Hippocampal formation (tissue), 2 donors: ENCODE results near the gene LRRC39.

Source experiments
- DNase-seq, 2 donors: peaks; one replicate each; lab custom pipeline; 2025; lab: John Stamatoyannopoulos, UW

LRRC39 gene

GRCh38 chr1:100147875-100148274 lies 30.2 kb downstream of the LRRC39 start:
- DNase-seq = no peak

GRCh38 chr1:100146958-100147357 lies 31.1 kb downstream of the LRRC39 start:
- no peak for DNase-seq

- DNase-seq = no peak
These were observed 32.9 kb downstream of the LRRC39 start for GRCh38 chr1:100145116-100145515.

GRCh38 chr1:100142343-100142742 lies 35.7 kb downstream of the LRRC39 start:
- no peak for DNase-seq

GRCh38 chr1:100141192-100141591 lies 36.9 kb downstream of the LRRC39 start:
- no peak for DNase-seq

- no peak for DNase-seq
These were observed 40.5 kb downstream of the LRRC39 start for GRCh38 chr1:100137602-100138001.

- no peak for DNase-seq
These were observed 43.2 kb downstream of the LRRC39 start for GRCh38 chr1:100134872-100135271.

- DNase-seq = peak; percentile 93 to 98
These were observed 45.2 kb downstream of the LRRC39 start, which contains the start of the genes SASS6 and TRMT13 for GRCh38 chr1:100132566-100133477. TSS of gene SASS6 (minus strand) at chr1:100132930. CDS start at chr1:100132814, 116 bp downstream. TSS of gene TRMT13 (plus strand) at chr1:100133163. CDS start at chr1:100133169, 6 bp downstream.

- no peak for DNase-seq
These were observed 46.4 kb downstream of the LRRC39 start for GRCh38 chr1:100131623-100132022.

- DNase-seq = no peak
These were observed 47.4 kb downstream of the LRRC39 start for GRCh38 chr1:100130552-100131077.

- DNase-seq = no peak
These were observed 50.8 kb downstream of the LRRC39 start for GRCh38 chr1:100127226-100127625.

GRCh38 chr1:100122177-100122576 lies 55.9 kb downstream of the LRRC39 start:
- DNase-seq = no peak

GRCh38 chr1:100115524-100115923 lies 62.5 kb downstream of the LRRC39 start:
- no peak for DNase-seq

- DNase-seq = no peak
These were observed 68.4 kb downstream of the LRRC39 start for GRCh38 chr1:100109554-100110066.

GRCh38 chr1:100107696-100108095 lies 70.4 kb downstream of the LRRC39 start:
- no peak for DNase-seq

GRCh38 chr1:100101564-100101963 lies 76.5 kb downstream of the LRRC39 start:
- no peak for DNase-seq

- no peak for DNase-seq
These were observed 77.9 kb downstream of the LRRC39 start for GRCh38 chr1:100100202-100100601.
